ENCODE data around the gene GOLGA8J. TPM values are rescaled to one million over a fixed set of nuclear protein-coding genes. Genes with fewer than 3 reads are reported as not detected.
"Not testable (repeated sequence)": the region's sequence is repeated elsewhere in the genome, so short reads cannot be mapped to it uniquely, and the experiment has no call there.

Gene GOLGA8J
- total and polyA plus RNA-seq, 2 of the 4 experiments (the other 2 are of a cell fraction): not detected

DNA sequence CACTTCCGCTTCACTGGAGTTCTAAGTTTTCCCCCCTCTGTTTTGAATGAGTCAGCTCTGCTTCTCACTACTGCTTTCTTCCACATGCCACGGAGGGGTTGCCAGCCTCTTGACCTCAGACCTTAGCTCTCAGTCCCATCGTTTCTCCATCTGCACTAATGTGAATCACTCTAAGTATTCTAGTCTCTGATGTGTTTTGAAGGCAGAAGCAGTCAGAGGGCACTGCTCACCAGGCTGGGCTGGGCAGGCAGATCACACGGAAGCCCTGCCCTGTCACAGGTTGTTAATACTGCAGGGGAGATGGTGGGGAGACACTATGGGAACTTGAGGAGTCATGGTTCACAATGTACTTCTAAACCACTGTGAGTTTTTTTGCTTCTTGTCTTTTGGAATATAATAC is 27.8 kb downstream of the GOLGA8J start:
- H2BK5ac ChIP-seq (ENCODE audit: low read depth, low read length, poor library complexity, severe bottlenecking); H3K27ac ChIP-seq (ENCODE audit: insufficient read depth, low read length); dilution Hi-C loops (cut with HindIII; ENCODE audit: low sequenced_read_pairs, unreplicated experiment); H2BK20ac ChIP-seq (ENCODE audit: low read depth, low read length); H2BK120ac ChIP-seq (ENCODE audit: low read depth, low read length); H2BK15ac ChIP-seq (ENCODE audit: low read depth, low read length); H2AK5ac ChIP-seq (ENCODE audit: low read depth, low read length); DNase-seq; H2AK9ac ChIP-seq (replicated peaks; ENCODE audit: low read depth, low read length, poor library complexity); in situ Hi-C loops (cut with MboI; ENCODE audit: low sequenced_read_pairs); H3K79me1 ChIP-seq (ENCODE audit: low read depth in 1 of 2, low read length in 2 of 2); H3K14ac ChIP-seq (replicated peaks; ENCODE audit: low read depth, low read length); H3K4me2 ChIP-seq (ENCODE audit: low read depth, low read length); H3K4me1 ChIP-seq (ENCODE audit: control insufficient read depth, insufficient read depth, low read length); BruUV-seq (replicated peaks); H3K27me3 ChIP-seq (ENCODE audit: control insufficient read depth, insufficient read depth, low read length); H4K5ac ChIP-seq (ENCODE audit: low read depth, low read length); H3K36me3 ChIP-seq (ENCODE audit: control insufficient read depth, insufficient read depth, low read length); H4K8ac ChIP-seq (ENCODE audit: low read depth in 2 of 2, low read length in 2 of 2); H3K9me1 ChIP-seq (ENCODE audit: insufficient read depth, low read length); H4K20me1 ChIP-seq (ENCODE audit: insufficient read depth, low read length); H3K23ac ChIP-seq (ENCODE audit: low read depth, low read length); POLR2A ChIA-PET (ENCODE audit: unreplicated experiment); H3K4me3 ChIP-seq (ENCODE audit: insufficient read depth, low read depth, low read length); H3K4ac ChIP-seq (ENCODE audit: low read depth, low read length); H3K9me3 ChIP-seq (ENCODE audit: control insufficient read depth, insufficient read depth, low read length); H3K9ac ChIP-seq (ENCODE audit: low read depth, low read length); intact Hi-C loops (cut with micrococcal nuclease); ATAC-seq (ENCODE audit: low read depth); H4K91ac ChIP-seq (ENCODE audit: insufficient read depth, low read depth, low read length); H3K18ac ChIP-seq (ENCODE audit: low read depth, low read length); CTCF ChIA-PET; H2AFZ ChIP-seq (replicated peaks; ENCODE audit: low read length, poor library complexity); H3K56ac ChIP-seq (ENCODE audit: extremely low read depth, insufficient read depth, low read length): not testable (repeated sequence)
- WGBS, 2 experiments (ENCODE audit: extremely low coverage in 2 of 2, insufficient read length in 1 of 2): no CpG with 5 or more reads among the region's 4 CpGs

- POLR2A ChIA-PET (ENCODE audit: unreplicated experiment); H3K4me3 ChIP-seq (ENCODE audit: insufficient read depth, low read depth, low read length); H2AK5ac ChIP-seq (ENCODE audit: low read depth, low read length); H2BK5ac ChIP-seq (ENCODE audit: low read depth, low read length, poor library complexity, severe bottlenecking); dilution Hi-C loops (cut with HindIII; ENCODE audit: low sequenced_read_pairs, unreplicated experiment); H3K4ac ChIP-seq (ENCODE audit: low read depth, low read length); H2BK20ac ChIP-seq (ENCODE audit: low read depth, low read length); H4K5ac ChIP-seq (ENCODE audit: low read depth, low read length); H2BK15ac ChIP-seq (ENCODE audit: low read depth, low read length); BruUV-seq (replicated peaks); H2AFZ ChIP-seq (replicated peaks; ENCODE audit: low read length, poor library complexity); H3K36me3 ChIP-seq (ENCODE audit: control insufficient read depth, insufficient read depth, low read length); H3K79me1 ChIP-seq (ENCODE audit: low read depth in 1 of 2, low read length in 2 of 2); H3K56ac ChIP-seq (ENCODE audit: extremely low read depth, insufficient read depth, low read length); H4K20me1 ChIP-seq (ENCODE audit: insufficient read depth, low read length); H4K8ac ChIP-seq (ENCODE audit: low read depth in 2 of 2, low read length in 2 of 2); H4K91ac ChIP-seq (ENCODE audit: insufficient read depth, low read depth, low read length); H3K14ac ChIP-seq (replicated peaks; ENCODE audit: low read depth, low read length); CTCF ChIA-PET; H3K27ac ChIP-seq (ENCODE audit: insufficient read depth, low read length); H3K9me1 ChIP-seq (ENCODE audit: insufficient read depth, low read length); H3K9ac ChIP-seq (ENCODE audit: low read depth, low read length); H3K9me3 ChIP-seq (ENCODE audit: control insufficient read depth, insufficient read depth, low read length); H3K18ac ChIP-seq (ENCODE audit: low read depth, low read length); H2BK120ac ChIP-seq (ENCODE audit: low read depth, low read length); H3K4me1 ChIP-seq (ENCODE audit: control insufficient read depth, insufficient read depth, low read length); intact Hi-C loops (cut with micrococcal nuclease); H2AK9ac ChIP-seq (replicated peaks; ENCODE audit: low read depth, low read length, poor library complexity); H3K27me3 ChIP-seq (ENCODE audit: control insufficient read depth, insufficient read depth, low read length); in situ Hi-C loops (cut with MboI; ENCODE audit: low sequenced_read_pairs); H3K4me2 ChIP-seq (ENCODE audit: low read depth, low read length); H3K23ac ChIP-seq (ENCODE audit: low read depth, low read length): not testable (repeated sequence)
- no CpG with 5 or more reads among the region's 2 CpGs for WGBS, 2 experiments (ENCODE audit: extremely low coverage in 2 of 2, insufficient read length in 1 of 2)
- ATAC-seq (ENCODE audit: low read depth): peak; percentile 56; the same call in 1 of the 2 replicates
- peak; percentile 0 for DNase-seq
These were observed 47.3 kb downstream of the GOLGA8J start for GRCh38 chr15:30130066-30130465.

All from IMR-90 (cell line).